Measurements from ENCODE around the gene OPRL1. TPM values are rescaled to one million over a fixed set of nuclear protein-coding genes. Genes with fewer than 3 reads are reported as not detected.
A peak's percentile ranks its signal among the peaks of the same experiment; 100 is the strongest.

The OPRL1 gene
- polyA plus RNA-seq, 3 donors, result 7.0 to 9.0 (median 8.8) TPM

DNA sequence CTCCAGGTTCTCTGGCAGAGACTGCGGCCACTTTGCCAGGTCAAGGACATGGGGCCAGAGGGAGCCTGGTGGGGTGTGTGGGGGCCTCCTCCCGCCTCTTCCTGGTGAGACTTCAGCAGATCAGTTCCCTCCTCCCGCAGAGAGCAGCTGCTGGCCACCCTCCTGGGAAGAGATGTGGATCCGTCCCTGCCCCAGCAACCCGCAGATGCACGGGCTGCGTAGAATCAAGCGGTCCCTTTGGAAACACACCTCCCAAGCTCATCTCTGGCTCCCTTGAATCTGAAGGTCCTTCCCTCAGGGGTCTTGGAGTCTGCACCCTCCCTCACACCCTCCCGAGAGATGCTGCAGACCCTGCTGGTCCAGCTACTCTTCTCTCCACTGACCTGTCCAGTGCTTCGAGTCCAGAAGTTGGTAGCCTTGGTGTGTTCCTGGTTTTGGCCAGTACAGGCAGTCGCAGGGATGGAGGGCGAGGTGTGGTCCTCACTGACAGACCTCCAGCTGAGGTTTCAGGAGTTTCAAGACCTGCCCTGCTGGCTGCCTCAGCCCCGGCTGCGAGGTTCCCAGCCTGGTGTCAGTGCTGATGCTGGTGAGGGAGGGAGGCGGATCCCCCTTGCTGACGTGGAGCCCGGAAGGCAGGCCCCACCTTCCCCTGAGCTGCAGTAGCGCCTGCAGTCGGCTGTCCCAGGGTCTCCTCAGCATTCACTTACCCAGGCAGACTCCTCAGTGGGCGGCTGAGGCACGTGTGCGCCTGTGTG lies 27.3 kb downstream of the OPRL1 start, which contains the start of gene NPBWR2:
TSS of gene NPBWR2 (minus strand) at position 585 of the 755 bp plus-strand sequence. CDS start 734 bp downstream, outside the sequence.
- H3K4me3 Mint-ChIP-seq, result peak within 1 kb of the TSS; percentile 9 to 89
- H3K27ac ChIP-seq (ENCODE audit: low read depth in 1 of 2, low read length in 2 of 2), result no peak within 1 kb of the TSS

DNA sequence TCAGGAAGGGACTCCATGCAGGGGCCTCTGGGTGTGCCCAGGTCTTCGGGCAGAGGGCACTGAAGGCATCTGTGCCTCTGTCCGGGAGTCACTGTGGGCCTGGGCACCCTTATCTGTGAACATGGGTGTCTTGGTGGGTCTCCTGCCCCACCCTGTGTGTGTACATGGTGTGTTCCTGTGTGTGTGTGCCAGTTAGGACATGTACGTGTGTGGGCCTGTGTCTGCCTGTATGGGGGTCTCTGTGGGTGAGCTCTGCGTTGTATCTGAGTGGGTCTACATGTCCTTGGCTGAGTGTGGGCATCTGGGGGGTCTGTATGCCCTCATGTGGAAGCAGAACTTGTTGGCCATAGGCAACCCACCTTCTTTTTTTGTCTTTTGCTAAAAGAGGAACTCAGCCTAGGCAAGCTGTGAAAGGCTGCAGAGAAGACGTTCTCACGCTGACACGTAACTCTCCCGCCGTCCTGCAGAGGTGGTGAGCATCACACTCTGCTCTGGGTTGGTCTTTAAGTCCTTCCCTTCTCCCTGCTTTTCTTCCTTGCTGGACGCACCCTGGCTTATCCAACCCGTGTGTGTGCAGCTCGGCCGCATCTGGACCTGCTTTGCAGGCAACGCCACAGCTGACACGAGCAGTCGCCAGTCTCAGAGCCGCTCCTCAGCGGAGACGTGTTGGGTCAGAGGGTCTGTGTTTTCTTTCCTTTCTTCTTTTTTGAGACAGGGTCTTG lies 28.0 kb downstream of the OPRL1 start:
- H3K36me3 ChIP-seq (replicated peaks in 1 of 2; ENCODE audit: control insufficient read depth in 1 of 2, insufficient read depth in 2 of 2, low read length in 2 of 2), result no peaks in the 10 kb centered on the region
- DNase-seq, result peak; percentile 35 to 42 (median 37)
- intact Hi-C loops (cut with micrococcal nuclease), result no loop called here
- peaks cover 9 to 13% of the 10 kb centered on the region in 2 donors for H3K4me1 ChIP-seq (ENCODE audit: control insufficient read depth in 1 of 2, insufficient read depth in 2 of 2, low read length in 2 of 2)
- TF ChIP-seq, protein P1, sequence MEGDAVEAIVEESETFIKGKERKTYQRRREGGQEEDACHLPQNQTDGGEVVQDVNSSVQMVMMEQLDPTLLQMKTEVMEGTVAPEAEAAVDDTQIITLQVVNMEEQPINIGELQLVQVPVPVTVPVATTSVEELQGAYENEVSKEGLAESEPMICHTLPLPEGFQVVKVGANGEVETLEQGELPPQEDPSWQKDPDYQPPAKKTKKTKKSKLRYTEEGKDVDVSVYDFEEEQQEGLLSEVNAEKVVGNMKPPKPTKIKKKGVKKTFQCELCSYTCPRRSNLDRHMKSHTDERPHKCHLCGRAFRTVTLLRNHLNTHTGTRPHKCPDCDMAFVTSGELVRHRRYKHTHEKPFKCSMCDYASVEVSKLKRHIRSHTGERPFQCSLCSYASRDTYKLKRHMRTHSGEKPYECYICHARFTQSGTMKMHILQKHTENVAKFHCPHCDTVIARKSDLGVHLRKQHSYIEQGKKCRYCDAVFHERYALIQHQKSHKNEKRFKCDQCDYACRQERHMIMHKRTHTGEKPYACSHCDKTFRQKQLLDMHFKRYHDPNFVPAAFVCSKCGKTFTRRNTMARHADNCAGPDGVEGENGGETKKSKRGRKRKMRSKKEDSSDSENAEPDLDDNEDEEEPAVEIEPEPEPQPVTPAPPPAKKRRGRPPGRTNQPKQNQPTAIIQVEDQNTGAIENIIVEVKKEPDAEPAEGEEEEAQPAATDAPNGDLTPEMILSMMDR (IDR thresholded peaks at IDR 0.05), result no peak
- Mint-ChIP-seq H3K36me3 (no peaks in the 10 kb centered on the region), H3K27ac (no peak overlapping the region), H3K4me3 (peak overlapping the region; percentile 9 to 89), H3K27me3 (ENCODE audit: low read depth in 3 of 3) (peaks cover 18 to 33% (median 31%) of the 10 kb centered on the region in 3 donors), H3K9me3 (peaks cover 0 to 2% (median 0%) of the 10 kb centered on the region in 7 donors), H3K4me1 (peaks cover 12% of the 10 kb centered on the region)
- no peak overlapping the region for H3K9ac ChIP-seq (ENCODE audit: insufficient read depth, low read length, poor library complexity, severe bottlenecking)
- 18% methylated on average over 12 of the region's 19 CpGs for WGBS (ENCODE audit: insufficient coverage)
- no peaks in the 10 kb centered on the region for H4K20me1 ChIP-seq (ENCODE audit: insufficient read depth, low read length)
- peak overlapping the region; percentile 45 for H3K4me2 ChIP-seq (replicated peaks; ENCODE audit: extremely low read depth, low read length, poor library complexity, severe bottlenecking)
- no peak overlapping the region for H3K4me3 ChIP-seq (replicated peaks in 1 of 3; ENCODE audit: low read depth in 2 of 3, low read length in 3 of 3)
- peak overlapping the region; percentile 61 for H2AFZ ChIP-seq (ENCODE audit: insufficient read depth, low read depth, low read length, poor library complexity, severe bottlenecking)
- no peaks in the 10 kb centered on the region for H3K9me3 ChIP-seq (replicated peaks in 1 of 2; ENCODE audit: control insufficient read depth in 1 of 2, insufficient read depth in 1 of 2, low read length in 2 of 2)
- peaks cover under 1 to 9% of the 10 kb centered on the region in 2 donors for H3K27me3 ChIP-seq (ENCODE audit: control insufficient read depth in 2 of 2, insufficient read depth in 2 of 2, low read length in 2 of 2)
- no peak overlapping the region for H3K27ac ChIP-seq (ENCODE audit: low read depth in 1 of 2, low read length in 2 of 2)
- H3K79me2 ChIP-seq (ENCODE audit: insufficient read depth, low read length), result no peaks in the 10 kb centered on the region

More for the DNA sequence above, 27.3 kb downstream of the OPRL1 start, which contains the start of gene NPBWR2:
- H3K4me1 ChIP-seq (ENCODE audit: control insufficient read depth in 1 of 2, insufficient read depth in 2 of 2, low read length in 2 of 2), result peaks cover 9 to 14% of the 10 kb centered on the region in 2 donors
- no peak within 1 kb of the TSS for H3K9ac ChIP-seq (ENCODE audit: insufficient read depth, low read length, poor library complexity, severe bottlenecking)
- peak within 1 kb of the TSS; percentile 61 for H2AFZ ChIP-seq (ENCODE audit: insufficient read depth, low read depth, low read length, poor library complexity, severe bottlenecking)
- intact Hi-C loops (cut with micrococcal nuclease), result no loop called here
- 64% methylated on average over 17 of the region's 22 CpGs for WGBS (ENCODE audit: insufficient coverage)
- H3K9me3 Mint-ChIP-seq, result peaks cover 0 to 2% (median 0%) of the 10 kb centered on the region in 7 donors
- no peaks in the 10 kb centered on the region for H3K36me3 Mint-ChIP-seq
- no peaks in the 10 kb centered on the region for H3K36me3 ChIP-seq (replicated peaks in 1 of 2; ENCODE audit: control insufficient read depth in 1 of 2, insufficient read depth in 2 of 2, low read length in 2 of 2)
- H3K4me2 ChIP-seq (replicated peaks; ENCODE audit: extremely low read depth, low read length, poor library complexity, severe bottlenecking), result peak within 1 kb of the TSS; percentile 45
- DNase-seq, result no peak
- no peak within 1 kb of the TSS for H3K4me3 ChIP-seq (replicated peaks in 1 of 3; ENCODE audit: low read depth in 2 of 3, low read length in 3 of 3)
- H4K20me1 ChIP-seq (ENCODE audit: insufficient read depth, low read length), result no peaks in the 10 kb centered on the region
- H3K9me3 ChIP-seq (replicated peaks in 1 of 2; ENCODE audit: control insufficient read depth in 1 of 2, insufficient read depth in 1 of 2, low read length in 2 of 2), result no peaks in the 10 kb centered on the region
- H3K27me3 Mint-ChIP-seq (ENCODE audit: low read depth in 3 of 3), result peaks cover 24 to 39% (median 38%) of the 10 kb centered on the region in 3 donors
- TF ChIP-seq, protein P1 (IDR thresholded peaks at IDR 0.05), result no peak
- no peaks in the 10 kb centered on the region for H3K79me2 ChIP-seq (ENCODE audit: insufficient read depth, low read length)
- H3K4me1 Mint-ChIP-seq, result peaks cover 15% of the 10 kb centered on the region
- H3K27me3 ChIP-seq (ENCODE audit: control insufficient read depth in 2 of 2, insufficient read depth in 2 of 2, low read length in 2 of 2), result peaks cover 3 to 16% of the 10 kb centered on the region in 2 donors
- no peak within 1 kb of the TSS for H3K27ac Mint-ChIP-seq

Data from CD14-positive monocyte (primary cell).